ENCODE measurements around the gene CNOT9. TPM values are rescaled to one million over a fixed set of nuclear protein-coding genes. Genes with fewer than 3 reads are reported as not detected.

The CNOT9 gene
- total RNA-seq, 1 donor from 2014 or later, result 46.4 TPM

DNA sequence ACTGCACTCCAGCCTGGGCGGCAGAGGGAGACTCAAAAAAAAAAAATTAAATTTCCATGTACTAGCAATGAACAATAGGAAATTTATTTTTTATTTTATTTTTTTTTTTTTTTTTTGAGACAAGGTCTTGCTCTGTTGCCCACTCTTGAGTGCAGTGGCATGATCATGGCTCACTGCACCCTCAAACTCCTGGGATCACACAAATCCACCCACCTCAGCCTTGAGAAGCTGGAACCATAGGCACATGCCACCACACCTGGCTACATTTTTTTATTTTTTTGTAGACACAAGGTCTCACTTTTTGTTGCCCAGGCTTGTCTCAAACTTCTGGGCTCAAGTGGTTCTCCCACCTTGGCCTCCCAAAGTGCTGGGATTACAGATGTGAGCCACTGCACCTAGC lies 16.9 kb downstream of the CNOT9 start:
- DNase-seq (ENCODE audit: extremely low spot score in 2 of 2), result no peak
- intact Hi-C loops (cut with DNase I), result no loop called here
- no peak for TF ChIP-seq POLR2A (IDR thresholded peaks at IDR 0.05)
- TF ChIP-seq CTCF (IDR thresholded peaks at IDR 0.05), result no peak
- TF ChIP-seq POLR2AphosphoS5 (IDR thresholded peaks at IDR 0.05; ENCODE audit: insufficient read depth in 1 of 2, low read depth in 1 of 2), result no peak
- no peaks in the 10 kb centered on the region for H3K4me1 ChIP-seq
- no peaks in the 10 kb centered on the region for H3K9me3 ChIP-seq
- H3K4me3 ChIP-seq, result no peak overlapping the region
- H3K27ac ChIP-seq, result no peak overlapping the region
- peaks cover 0 to 55% of the 10 kb centered on the region in 2 donors for H3K36me3 ChIP-seq
- H3K27me3 ChIP-seq, result no peaks in the 10 kb centered on the region

GRCh38 chr2:218605432-218605831 lies 36.8 kb downstream of the CNOT9 start:
- intact Hi-C loops (cut with DNase I), result no loop called here
- TF ChIP-seq POLR2A (IDR thresholded peaks at IDR 0.05) (no peak), CTCF (IDR thresholded peaks at IDR 0.05) (no peak), POLR2AphosphoS5 (IDR thresholded peaks at IDR 0.05; ENCODE audit: insufficient read depth in 1 of 2, low read depth in 1 of 2) (no peak)
- Histone ChIP-seq H3K36me3 (no peaks in the 10 kb centered on the region), H3K9me3 (no peaks in the 10 kb centered on the region), H3K27me3 (no peaks in the 10 kb centered on the region), H3K27ac (no peak overlapping the region), H3K4me1 (peaks cover 15% of the 10 kb centered on the region), H3K4me3 (no peak overlapping the region)
- DNase-seq (ENCODE audit: extremely low spot score in 2 of 2), result no peak

DNA sequence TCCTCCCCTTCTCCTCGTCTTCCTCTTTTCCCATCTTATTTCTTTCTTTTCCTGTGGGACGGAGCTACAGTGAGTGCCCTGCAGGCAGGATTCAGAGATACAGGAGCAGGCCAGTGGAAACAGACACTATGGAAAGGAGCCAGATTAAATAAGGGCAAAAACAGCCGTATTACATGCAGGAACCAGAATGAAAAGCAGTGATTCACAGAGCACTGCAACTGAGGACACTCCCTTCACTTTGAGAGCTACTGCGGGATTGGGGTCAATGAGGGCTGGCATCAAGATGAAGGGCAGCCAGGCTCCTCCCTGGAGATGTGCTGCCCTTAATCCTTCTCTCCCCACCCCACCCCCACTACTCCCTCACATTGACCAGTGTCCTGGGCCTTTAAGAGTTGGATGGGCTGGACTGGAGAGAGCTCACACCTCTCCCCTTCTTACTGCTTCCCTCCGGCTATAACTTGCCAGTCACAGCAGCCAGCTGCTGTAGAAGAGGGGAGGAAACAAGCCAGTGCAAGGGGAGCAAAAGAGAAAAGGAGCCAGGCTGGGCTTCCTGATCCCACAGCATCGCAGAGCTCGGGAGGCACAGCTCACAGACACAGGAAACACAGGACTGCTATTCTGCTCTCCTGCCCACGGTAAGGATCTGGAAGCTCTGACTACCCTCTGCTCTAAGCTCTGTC lies 38.9 kb downstream of the CNOT9 start, which contains the start of gene PLCD4:
TSS of gene PLCD4 (plus strand) at position 464 of the 680 bp plus-strand sequence. CDS start 7,841 bp downstream, outside the sequence.
- H3K27ac ChIP-seq, result no peak within 1 kb of the TSS
- H3K9me3 ChIP-seq, result no peaks in the 10 kb centered on the region
- no peaks in the 10 kb centered on the region for H3K36me3 ChIP-seq
- peaks cover 15% of the 10 kb centered on the region for H3K4me1 ChIP-seq
- no peaks in the 10 kb centered on the region for H3K27me3 ChIP-seq
- intact Hi-C loops (cut with DNase I), result no loop called here
- no peak for TF ChIP-seq POLR2AphosphoS5 (IDR thresholded peaks at IDR 0.05; ENCODE audit: insufficient read depth in 1 of 2, low read depth in 1 of 2)
- no peak for TF ChIP-seq CTCF (IDR thresholded peaks at IDR 0.05)
- no peak for TF ChIP-seq POLR2A (IDR thresholded peaks at IDR 0.05)
- DNase-seq (ENCODE audit: extremely low spot score in 2 of 2), result no peak
- H3K4me3 ChIP-seq, result no peak within 1 kb of the TSS

DNA sequence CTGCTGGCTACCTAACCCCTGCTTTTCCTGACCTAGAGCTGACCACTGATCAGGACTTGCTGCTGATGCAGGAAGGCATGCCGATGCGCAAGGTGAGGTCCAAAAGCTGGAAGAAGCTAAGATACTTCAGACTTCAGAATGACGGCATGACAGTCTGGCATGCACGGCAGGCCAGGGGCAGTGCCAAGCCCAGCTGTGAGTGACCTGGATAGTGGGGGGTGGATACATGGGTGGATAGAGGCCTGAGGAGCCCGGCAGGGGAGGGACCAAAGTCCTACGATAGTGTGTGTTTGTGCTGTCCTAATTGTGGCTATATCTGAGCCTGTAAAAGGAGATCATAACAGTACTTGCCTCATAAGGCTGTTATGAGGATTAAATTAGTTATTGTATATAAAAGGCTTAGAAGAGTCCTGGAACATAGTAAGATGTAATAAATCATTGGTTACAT lies 47.3 kb downstream of the CNOT9 start:
- Histone ChIP-seq H3K27ac (no peak overlapping the region), H3K4me3 (no peak overlapping the region), H3K4me1 (no peaks in the 10 kb centered on the region), H3K9me3 (no peaks in the 10 kb centered on the region), H3K27me3 (no peaks in the 10 kb centered on the region), H3K36me3 (no peaks in the 10 kb centered on the region)
- DNase-seq (ENCODE audit: extremely low spot score in 2 of 2), result no peak
- intact Hi-C loops (cut with DNase I), result no loop called here
- TF ChIP-seq POLR2A (IDR thresholded peaks at IDR 0.05), result no peak
- no peak for TF ChIP-seq POLR2AphosphoS5 (IDR thresholded peaks at IDR 0.05; ENCODE audit: insufficient read depth in 1 of 2, low read depth in 1 of 2)
- TF ChIP-seq CTCF (IDR thresholded peaks at IDR 0.05), result no peak

- TF ChIP-seq POLR2AphosphoS5 (IDR thresholded peaks at IDR 0.05; ENCODE audit: insufficient read depth in 1 of 2, low read depth in 1 of 2) (no peak), CTCF (IDR thresholded peaks at IDR 0.05) (no peak), POLR2A (IDR thresholded peaks at IDR 0.05) (no peak)
- Histone ChIP-seq H3K27ac (no peak overlapping the region), H3K36me3 (no peaks in the 10 kb centered on the region), H3K4me3 (no peak overlapping the region), H3K27me3 (no peaks in the 10 kb centered on the region), H3K4me1 (no peaks in the 10 kb centered on the region), H3K9me3 (no peaks in the 10 kb centered on the region)
- intact Hi-C loops (cut with DNase I), result no loop called here
- no peak for DNase-seq (ENCODE audit: extremely low spot score in 2 of 2)
Observed at GRCh38 chr2:218618102-218618860, 49.6 kb downstream of the CNOT9 start.
